ENCODE results near the gene TMEM176B. TPM values are rescaled to one million over a fixed set of nuclear protein-coding genes. Genes with fewer than 3 reads are reported as not detected.

TMEM176B gene
- total RNA-seq, 2 experiments from 2014 or later: 0.09 TPM; not detected in 1

GRCh38 chr7:150753826-150754603, 46.1 kb downstream of the TMEM176B start:
- Histone ChIP-seq H4K20me1 (ENCODE audit: insufficient read depth, low read length) (0 out of 2 replicates have a peak, but pooled peaks cover 3% of the 10 kb centered on the region), H3K36me3 (ENCODE audit: insufficient read depth, low read length) (no peaks in the 10 kb centered on the region), H3K4me3 (ENCODE audit: low read depth, low read length, poor library complexity, severe bottlenecking) (no peak overlapping the region), H3K27ac (ENCODE audit: low read depth, low read length, poor library complexity, severe bottlenecking) (no peak overlapping the region), H3K9me2 (ENCODE audit: insufficient read depth, low read length) (no peaks in the 10 kb centered on the region), H2AFZ (ENCODE audit: low read length) (no peak overlapping the region), H3K4me2 (ENCODE audit: low read length) (no peak overlapping the region), H3K4me1 (ENCODE audit: insufficient read depth, low read length, poor library complexity, severe bottlenecking) (no peaks in the 10 kb centered on the region), H3K79me2 (ENCODE audit: insufficient read depth, low read depth, low read length) (no peaks in the 10 kb centered on the region), H3K9me3 (ENCODE audit: low read length) (no peaks in the 10 kb centered on the region)
- DNase-seq (ENCODE audit: low spot score): peak; percentile 21
- intact Hi-C loops (cut with micrococcal nuclease; ENCODE audit: unreplicated experiment): no loop called here
- TF ChIP-seq EZH2phosphoT487 (IDR thresholded peaks at IDR 0.05; ENCODE audit: borderline replicate concordance, low read depth, low read length): no peak
- TF ChIP-seq CTCF (conservative IDR thresholded peaks at IDR 0.05; ENCODE audit: low read length): peak; percentile 74
- ChIA-PET POLR2A (interaction anchor here (0.7 kb wide), 1 partner anchor 26 kb away, joined by 3 read pairs; no protein-coding TSS in a partner anchor), CTCF (ENCODE audit: unreplicated experiment) (no interaction called here)
- no TSS peak for BruUV-seq (replicated peaks)

- Histone ChIP-seq H3K9me3 (ENCODE audit: low read length) (no peaks in the 10 kb centered on the region), H3K4me3 (ENCODE audit: low read depth, low read length, poor library complexity, severe bottlenecking) (no peak overlapping the region), H3K4me1 (ENCODE audit: insufficient read depth, low read length, poor library complexity, severe bottlenecking) (no peaks in the 10 kb centered on the region), H3K4me2 (ENCODE audit: low read length) (no peak overlapping the region), H3K27ac (ENCODE audit: low read depth, low read length, poor library complexity, severe bottlenecking) (no peak overlapping the region), H3K79me2 (ENCODE audit: insufficient read depth, low read depth, low read length) (no peaks in the 10 kb centered on the region), H4K20me1 (ENCODE audit: insufficient read depth, low read length) (0 out of 2 replicates have a peak, but pooled peaks cover 3% of the 10 kb centered on the region), H2AFZ (ENCODE audit: low read length) (no peak overlapping the region), H3K9me2 (ENCODE audit: insufficient read depth, low read length) (no peaks in the 10 kb centered on the region), H3K36me3 (ENCODE audit: insufficient read depth, low read length) (no peaks in the 10 kb centered on the region)
- no peak for DNase-seq (ENCODE audit: low spot score)
- intact Hi-C loops (cut with micrococcal nuclease; ENCODE audit: unreplicated experiment): no loop called here
- BruUV-seq (replicated peaks): no TSS peak
- CTCF ChIA-PET (ENCODE audit: unreplicated experiment): no interaction called here
- TF ChIP-seq EZH2phosphoT487 (IDR thresholded peaks at IDR 0.05; ENCODE audit: borderline replicate concordance, low read depth, low read length): no peak
- TF ChIP-seq CTCF (conservative IDR thresholded peaks at IDR 0.05; ENCODE audit: low read length): no peak
- POLR2A ChIA-PET: no interaction called here
Measured at GRCh38 chr7:150753239-150753638, 46.9 kb downstream of the TMEM176B start.

GRCh38 chr7:150751702-150752101, 48.5 kb downstream of the TMEM176B start:
- intact Hi-C loops (cut with micrococcal nuclease; ENCODE audit: unreplicated experiment): no loop called here

More at GRCh38 chr7:150751702-150752101, 48.5 kb downstream of the TMEM176B start:
- POLR2A ChIA-PET: no interaction called here
- Histone ChIP-seq H3K79me2 (ENCODE audit: insufficient read depth, low read depth, low read length) (no peaks in the 10 kb centered on the region), H3K27ac (ENCODE audit: low read depth, low read length, poor library complexity, severe bottlenecking) (no peak overlapping the region), H4K20me1 (ENCODE audit: insufficient read depth, low read length) (0 out of 2 replicates have a peak, but pooled peaks cover 3% of the 10 kb centered on the region), H3K4me2 (ENCODE audit: low read length) (no peak overlapping the region), H3K4me3 (ENCODE audit: low read depth, low read length, poor library complexity, severe bottlenecking) (no peak overlapping the region), H3K36me3 (ENCODE audit: insufficient read depth, low read length) (no peaks in the 10 kb centered on the region), H3K9me2 (ENCODE audit: insufficient read depth, low read length) (no peaks in the 10 kb centered on the region), H3K9me3 (ENCODE audit: low read length) (no peaks in the 10 kb centered on the region), H2AFZ (ENCODE audit: low read length) (no peak overlapping the region), H3K4me1 (ENCODE audit: insufficient read depth, low read length, poor library complexity, severe bottlenecking) (no peaks in the 10 kb centered on the region)
- no TSS peak for BruUV-seq (replicated peaks)
- DNase-seq (ENCODE audit: low spot score): no peak
- TF ChIP-seq CTCF (conservative IDR thresholded peaks at IDR 0.05; ENCODE audit: low read length): no peak
- no peak for TF ChIP-seq EZH2phosphoT487 (IDR thresholded peaks at IDR 0.05; ENCODE audit: borderline replicate concordance, low read depth, low read length)
- CTCF ChIA-PET (ENCODE audit: unreplicated experiment): no interaction called here

Measured in OCI-LY7 (cell line).